Calu3 (cell line): ENCODE results near the gene SPI1. TPM values are rescaled to one million over a fixed set of nuclear protein-coding genes. Genes with fewer than 3 reads are reported as not detected.
A peak's percentile ranks its signal among the peaks of the same experiment; 100 is the strongest.

Experiments used
- BruUV-seq: library from RNA; stranded (reverse); fragments of 400-500 nt; replicated peaks from 2 replicates; lab custom pipeline; 2021; lab: Mats Ljungman, UMichigan
- CTCF ChIA-PET: fragments of 300-600 bp; sonication (Branson Sonifier 250); formaldehyde crosslinking; loops from one replicate; lab custom pipeline; 2022; ENCODE audit warnings: antibody characterized with exemption; lab: Charles Lee
- DNase-seq: peaks from one replicate; pipeline ENCODE4 v3.0.0; 2022
- H3K27ac Mint-ChIP-seq: one replicate; pipeline ENCODE4 v1.8.0; 2022; ENCODE audit warnings: mixed read lengths; ENCODE audit not compliant: unreplicated experiment
- H3K27me3 Mint-ChIP-seq: one replicate; pipeline ENCODE4 v1.8.0; 2022; ENCODE audit warnings: mixed read lengths; ENCODE audit not compliant: unreplicated experiment
- H3K36me3 Mint-ChIP-seq: one replicate; pipeline ENCODE4 v1.8.0; 2022; ENCODE audit warnings: mild to moderate bottlenecking, moderate library complexity, mixed read lengths; ENCODE audit not compliant: insufficient read depth, unreplicated experiment
- H3K4me1 Mint-ChIP-seq: one replicate; pipeline ENCODE4 v1.8.0; 2022; ENCODE audit warnings: mild to moderate bottlenecking, low read depth, mixed read lengths; ENCODE audit not compliant: unreplicated experiment
- H3K4me3 Mint-ChIP-seq: one replicate; pipeline ENCODE4 v1.8.0; 2022; ENCODE audit warnings: mild to moderate bottlenecking, low read depth, moderate library complexity, mixed read lengths; ENCODE audit not compliant: unreplicated experiment
- H3K9me3 Mint-ChIP-seq: one replicate; pipeline ENCODE4 v1.8.0; 2022; ENCODE audit warnings: low read depth, mixed read lengths; ENCODE audit not compliant: unreplicated experiment
- intact Hi-C: fragments of 100-400 bp; cut with micrococcal nuclease; formaldehyde crosslinking; loops from one replicate; pipeline ENCODE4 v1.10.0; 2022; ENCODE audit not compliant: unreplicated experiment
- total RNA-seq: library from RNA; stranded (reverse); gene quantifications from 2 replicates; pipeline ENCODE4 v1.2.3, GENCODE V29; 2022
- TF ChIP-seq, protein P1 (sequence below): fragments of 200-600 bp; IDR thresholded peaks from one replicate; pipeline ENCODE4 v1.8.0; 2022; ENCODE audit warnings: antibody characterized with exemption; ENCODE audit not compliant: unreplicated experiment

The SPI1 gene
- total RNA-seq, 1 experiment from 2014 or later: not detected

DNA sequence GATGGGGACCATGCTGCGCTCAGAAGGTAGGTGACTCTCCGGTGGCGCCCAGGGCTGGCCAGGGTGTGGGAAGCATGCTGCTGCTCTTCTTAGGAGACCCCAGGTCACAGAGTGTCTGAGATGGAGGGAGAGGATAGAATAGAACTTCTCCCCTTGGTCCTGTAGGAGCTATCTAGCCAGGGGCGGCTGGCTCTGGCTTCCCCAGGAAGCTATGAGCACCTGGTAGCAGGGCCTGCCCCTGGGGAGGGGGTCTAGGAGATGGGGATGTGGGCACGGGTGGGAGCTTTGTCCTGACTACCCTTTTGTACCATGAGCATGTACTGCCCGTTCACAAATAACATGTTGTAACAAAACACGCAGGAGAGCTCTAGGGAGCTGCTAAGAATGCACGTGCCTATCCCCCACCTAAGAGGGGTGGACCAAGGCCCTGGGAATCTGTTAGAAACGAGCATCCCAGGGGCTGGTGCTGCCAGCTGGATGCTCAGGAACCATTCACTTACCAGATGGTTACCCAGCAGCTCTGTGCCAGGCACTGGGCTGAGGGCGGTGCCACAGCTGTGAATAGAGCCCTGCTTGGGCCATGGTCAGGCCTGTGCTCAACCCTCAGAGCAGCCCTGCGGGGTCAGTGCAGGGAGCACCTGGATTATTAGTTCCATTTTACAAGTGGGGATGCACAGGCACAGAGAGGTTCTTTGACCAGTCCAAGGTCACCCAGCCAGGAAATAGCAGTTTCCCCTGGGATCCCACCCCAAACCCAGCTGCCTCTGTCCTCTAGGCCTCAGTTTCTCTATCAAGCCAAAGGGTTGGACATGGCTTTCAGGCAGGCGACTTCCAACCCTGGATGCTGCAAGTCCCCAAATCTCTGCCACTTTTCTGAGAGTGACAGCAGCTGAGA is 32.3 kb upstream of the SPI1 start:
- no peak overlapping the region for H3K27ac Mint-ChIP-seq
- CTCF ChIA-PET: no interaction called here
- H3K27me3 Mint-ChIP-seq: no peaks in the 10 kb centered on the region
- H3K9me3 Mint-ChIP-seq: no peaks in the 10 kb centered on the region
- no TSS peak for BruUV-seq
- intact Hi-C loops: no loop called here
- H3K36me3 Mint-ChIP-seq: peaks cover 29% of the 10 kb centered on the region
- no peak overlapping the region for H3K4me3 Mint-ChIP-seq
- no peak for DNase-seq
- peaks cover 19% of the 10 kb centered on the region for H3K4me1 Mint-ChIP-seq
- TF ChIP-seq, protein P1, sequence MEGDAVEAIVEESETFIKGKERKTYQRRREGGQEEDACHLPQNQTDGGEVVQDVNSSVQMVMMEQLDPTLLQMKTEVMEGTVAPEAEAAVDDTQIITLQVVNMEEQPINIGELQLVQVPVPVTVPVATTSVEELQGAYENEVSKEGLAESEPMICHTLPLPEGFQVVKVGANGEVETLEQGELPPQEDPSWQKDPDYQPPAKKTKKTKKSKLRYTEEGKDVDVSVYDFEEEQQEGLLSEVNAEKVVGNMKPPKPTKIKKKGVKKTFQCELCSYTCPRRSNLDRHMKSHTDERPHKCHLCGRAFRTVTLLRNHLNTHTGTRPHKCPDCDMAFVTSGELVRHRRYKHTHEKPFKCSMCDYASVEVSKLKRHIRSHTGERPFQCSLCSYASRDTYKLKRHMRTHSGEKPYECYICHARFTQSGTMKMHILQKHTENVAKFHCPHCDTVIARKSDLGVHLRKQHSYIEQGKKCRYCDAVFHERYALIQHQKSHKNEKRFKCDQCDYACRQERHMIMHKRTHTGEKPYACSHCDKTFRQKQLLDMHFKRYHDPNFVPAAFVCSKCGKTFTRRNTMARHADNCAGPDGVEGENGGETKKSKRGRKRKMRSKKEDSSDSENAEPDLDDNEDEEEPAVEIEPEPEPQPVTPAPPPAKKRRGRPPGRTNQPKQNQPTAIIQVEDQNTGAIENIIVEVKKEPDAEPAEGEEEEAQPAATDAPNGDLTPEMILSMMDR: no peak

DNA sequence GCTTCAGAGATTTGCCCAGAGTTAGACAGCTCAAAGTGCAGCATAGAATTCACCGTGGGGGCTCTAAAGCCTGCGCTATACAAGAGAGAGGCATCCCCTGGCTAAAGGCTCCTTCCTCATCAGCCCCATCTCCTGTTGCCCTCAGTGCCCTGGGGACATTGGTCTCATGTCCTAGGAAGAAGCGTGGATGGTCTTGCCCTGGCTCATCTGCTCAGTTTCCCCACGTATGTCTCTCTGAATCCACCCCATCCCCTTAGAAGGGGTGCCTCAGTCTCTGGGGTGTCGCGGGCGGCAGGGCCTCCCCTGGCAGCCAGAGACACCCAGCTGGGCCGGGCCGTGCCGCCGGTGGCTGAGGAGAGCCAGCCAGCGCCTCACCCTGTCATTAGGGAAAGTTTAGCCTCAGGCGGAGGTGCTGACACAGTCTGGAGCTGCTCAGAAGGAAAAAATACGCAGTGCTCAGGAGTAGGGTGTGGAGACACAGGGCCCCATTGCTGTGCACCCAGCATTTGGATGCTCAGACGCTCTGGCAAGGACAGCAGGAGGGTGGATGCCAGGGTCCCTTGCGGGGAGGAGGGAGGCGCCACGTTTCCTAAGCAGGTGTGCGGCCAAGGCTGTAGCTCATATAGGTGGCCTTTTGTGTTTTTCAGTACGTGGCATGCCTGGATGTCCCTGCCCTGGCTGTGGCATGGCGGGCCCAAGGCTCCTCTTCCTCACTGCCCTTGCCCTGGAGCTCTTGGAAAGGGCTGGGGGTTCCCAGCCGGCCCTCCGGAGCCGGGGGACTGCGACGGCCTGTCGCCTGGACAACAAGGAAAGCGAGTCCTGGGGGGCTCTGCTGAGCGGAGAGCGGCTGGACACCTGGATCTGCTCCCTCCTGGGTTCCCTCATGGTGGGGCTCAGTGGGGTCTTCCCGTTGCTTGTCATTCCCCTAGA is 31.4 kb upstream of the SPI1 start:
- BruUV-seq: no TSS peak
- H3K27ac Mint-ChIP-seq: peak overlapping the region; percentile 48
- no peak for DNase-seq

DNA sequence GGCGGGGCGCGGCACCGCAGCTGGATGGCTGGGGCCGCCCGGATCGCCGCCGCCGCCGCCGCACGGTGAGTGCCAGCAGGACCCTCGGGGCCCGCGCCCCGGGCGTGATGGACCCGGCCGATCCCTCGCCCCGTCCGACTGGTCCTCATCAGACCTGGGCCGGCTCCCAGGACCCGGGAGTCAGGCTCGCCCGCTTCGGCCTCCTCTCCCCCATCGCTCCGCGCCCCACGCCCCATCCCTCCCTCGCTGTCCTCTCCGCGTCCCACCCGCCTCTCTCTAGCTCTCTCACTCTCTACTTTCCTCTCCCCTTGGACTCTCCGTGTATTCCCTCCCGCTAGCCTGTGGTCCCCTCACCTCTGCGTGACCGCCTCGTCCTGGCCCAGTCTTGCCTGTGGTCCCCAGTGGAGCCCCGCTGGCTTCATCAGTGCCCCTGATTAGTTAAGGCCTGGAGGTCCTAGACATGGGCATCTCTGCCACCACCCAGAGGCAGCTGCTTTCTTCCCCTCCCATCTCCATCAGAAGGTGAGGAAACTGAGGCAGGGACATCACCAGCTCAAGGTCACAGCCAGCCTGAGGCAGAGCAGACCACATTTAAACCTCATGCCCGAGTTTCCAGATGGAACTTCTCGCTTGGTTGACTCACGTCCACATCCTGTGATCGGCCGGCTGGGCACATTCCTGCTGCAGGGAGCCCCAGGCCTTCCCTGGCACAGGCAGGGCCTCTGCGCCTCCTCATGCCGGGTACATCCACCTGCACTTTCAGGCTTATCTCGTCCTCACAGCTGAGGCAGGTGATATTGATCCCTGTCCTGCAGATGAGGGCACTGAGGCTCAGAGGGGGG is 30.5 kb upstream of the SPI1 start:
- H3K36me3 Mint-ChIP-seq: peaks cover 27% of the 10 kb centered on the region
- no peaks in the 10 kb centered on the region for H3K27me3 Mint-ChIP-seq
- TSS peak; percentile 65 for BruUV-seq
- CTCF ChIA-PET: no interaction called here
- H3K4me3 Mint-ChIP-seq: peak overlapping the region; percentile 82
- peak; percentile 36 for DNase-seq
- H3K27ac Mint-ChIP-seq: peak overlapping the region; percentile 48
- H3K9me3 Mint-ChIP-seq: no peaks in the 10 kb centered on the region
- peaks cover 13% of the 10 kb centered on the region for H3K4me1 Mint-ChIP-seq
- TF ChIP-seq, protein P1: no peak
- intact Hi-C loops: loop anchor here (5.0 kb wide), 1 partner anchor 37 kb away; no protein-coding TSS in a partner anchor

More for the DNA sequence above, 31.4 kb upstream of the SPI1 start:
- H3K4me1 Mint-ChIP-seq: peaks cover 19% of the 10 kb centered on the region
- H3K27me3 Mint-ChIP-seq: no peaks in the 10 kb centered on the region
- H3K4me3 Mint-ChIP-seq: peak overlapping the region; percentile 82
- H3K36me3 Mint-ChIP-seq: peaks cover 27% of the 10 kb centered on the region
- CTCF ChIA-PET: no interaction called here
- TF ChIP-seq, protein P1: no peak
- no peaks in the 10 kb centered on the region for H3K9me3 Mint-ChIP-seq
- intact Hi-C loops: loop anchor here (5.0 kb wide), 1 partner anchor 37 kb away; no protein-coding TSS in a partner anchor
